ENCODE measurements around the gene SEMA5B. TPM values are rescaled to one million over a fixed set of nuclear protein-coding genes. Genes with fewer than 3 reads are reported as not detected.

The SEMA5B gene
- total RNA-seq, 1 donor from 2014 or later: 1.0 TPM

DNA sequence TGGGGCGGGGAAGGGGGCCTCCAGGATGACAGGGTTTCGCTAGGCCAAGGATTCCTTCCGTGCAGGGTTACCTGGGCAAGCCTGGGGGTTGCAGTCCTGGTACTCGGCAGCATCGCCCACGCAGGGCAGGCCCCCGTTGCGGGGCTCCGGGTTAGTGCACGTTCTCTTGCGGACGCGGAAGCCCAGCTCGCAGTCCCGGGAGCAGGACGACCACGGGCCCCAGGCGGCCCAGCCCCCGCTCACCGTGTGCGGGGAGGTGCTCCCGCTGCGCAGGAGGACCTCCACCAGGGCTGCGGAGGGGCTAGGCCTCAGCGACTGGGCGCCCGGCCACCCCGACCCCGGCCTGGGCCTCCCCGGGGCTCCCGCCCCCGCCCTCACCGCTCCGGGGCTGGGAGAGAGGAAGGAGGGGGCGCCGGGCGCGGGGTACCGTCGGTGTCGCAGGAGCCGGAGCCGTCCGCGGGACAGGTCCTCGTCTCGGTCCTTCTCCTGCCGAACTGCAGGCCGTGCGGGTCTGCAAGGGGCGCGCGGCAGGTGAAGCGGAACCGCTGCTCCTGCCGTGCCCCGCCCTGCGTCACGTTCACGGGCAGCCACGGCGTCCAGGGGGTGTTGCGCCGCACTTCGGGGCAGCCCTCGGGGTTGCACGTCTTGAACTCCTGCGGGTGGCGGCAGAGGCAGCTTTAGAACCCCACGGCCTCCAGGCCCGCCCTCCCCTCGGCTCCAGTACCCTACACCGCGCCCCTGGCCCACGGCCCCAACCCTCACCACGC is 114.6 kb downstream of the SEMA5B start:
- H3K4me3 ChIP-seq (ENCODE audit: insufficient read depth, low read depth, low read length): no peak overlapping the region
- Mint-ChIP-seq H3K4me1 (ENCODE audit: low read depth, unreplicated experiment) (no peaks in the 10 kb centered on the region), H3K36me3 (ENCODE audit: low read depth, unreplicated experiment) (peaks cover 2% of the 10 kb centered on the region), H3K9me3 (ENCODE audit: unreplicated experiment) (no peaks in the 10 kb centered on the region), H3K4me3 (ENCODE audit: unreplicated experiment) (no peak overlapping the region), H3K27me3 (ENCODE audit: low read depth, unreplicated experiment) (peaks cover 28% of the 10 kb centered on the region), H3K27ac (ENCODE audit: unreplicated experiment) (no peak overlapping the region)
- H2AFZ ChIP-seq (ENCODE audit: low read depth, low read length): no peak overlapping the region
- no peak overlapping the region for H3K4me2 ChIP-seq (ENCODE audit: low read length)
- H3K79me2 ChIP-seq (ENCODE audit: insufficient read depth, low read length): no peaks in the 10 kb centered on the region
- no peak overlapping the region for H3K27ac ChIP-seq (ENCODE audit: low read depth, low read length)
- FAIRE-seq (no peak), DNase-seq (ENCODE audit: low read depth) (no peak)
- peaks cover 5% of the 10 kb centered on the region for H3K27me3 ChIP-seq (ENCODE audit: insufficient read depth, low read length)
- peak; percentile 34 for TF ChIP-seq EZH2 (IDR thresholded peaks at IDR 0.05; ENCODE audit: insufficient read depth, low read length)
- TF ChIP-seq, protein P1, sequence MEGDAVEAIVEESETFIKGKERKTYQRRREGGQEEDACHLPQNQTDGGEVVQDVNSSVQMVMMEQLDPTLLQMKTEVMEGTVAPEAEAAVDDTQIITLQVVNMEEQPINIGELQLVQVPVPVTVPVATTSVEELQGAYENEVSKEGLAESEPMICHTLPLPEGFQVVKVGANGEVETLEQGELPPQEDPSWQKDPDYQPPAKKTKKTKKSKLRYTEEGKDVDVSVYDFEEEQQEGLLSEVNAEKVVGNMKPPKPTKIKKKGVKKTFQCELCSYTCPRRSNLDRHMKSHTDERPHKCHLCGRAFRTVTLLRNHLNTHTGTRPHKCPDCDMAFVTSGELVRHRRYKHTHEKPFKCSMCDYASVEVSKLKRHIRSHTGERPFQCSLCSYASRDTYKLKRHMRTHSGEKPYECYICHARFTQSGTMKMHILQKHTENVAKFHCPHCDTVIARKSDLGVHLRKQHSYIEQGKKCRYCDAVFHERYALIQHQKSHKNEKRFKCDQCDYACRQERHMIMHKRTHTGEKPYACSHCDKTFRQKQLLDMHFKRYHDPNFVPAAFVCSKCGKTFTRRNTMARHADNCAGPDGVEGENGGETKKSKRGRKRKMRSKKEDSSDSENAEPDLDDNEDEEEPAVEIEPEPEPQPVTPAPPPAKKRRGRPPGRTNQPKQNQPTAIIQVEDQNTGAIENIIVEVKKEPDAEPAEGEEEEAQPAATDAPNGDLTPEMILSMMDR (IDR thresholded peaks at IDR 0.05; ENCODE audit: insufficient read depth, low read depth, low read length): no peak
- no peaks in the 10 kb centered on the region for H3K9me3 ChIP-seq (ENCODE audit: insufficient read depth, low read depth, low read length)
- H4K20me1 ChIP-seq (ENCODE audit: insufficient read depth, low read length): no peaks in the 10 kb centered on the region
- H3K36me3 ChIP-seq (ENCODE audit: insufficient read depth, low read length): no peaks in the 10 kb centered on the region
- no peak overlapping the region for H3K9ac ChIP-seq (ENCODE audit: low read length)
- no peaks in the 10 kb centered on the region for H3K4me1 ChIP-seq (ENCODE audit: insufficient read depth, low read length)

DNA sequence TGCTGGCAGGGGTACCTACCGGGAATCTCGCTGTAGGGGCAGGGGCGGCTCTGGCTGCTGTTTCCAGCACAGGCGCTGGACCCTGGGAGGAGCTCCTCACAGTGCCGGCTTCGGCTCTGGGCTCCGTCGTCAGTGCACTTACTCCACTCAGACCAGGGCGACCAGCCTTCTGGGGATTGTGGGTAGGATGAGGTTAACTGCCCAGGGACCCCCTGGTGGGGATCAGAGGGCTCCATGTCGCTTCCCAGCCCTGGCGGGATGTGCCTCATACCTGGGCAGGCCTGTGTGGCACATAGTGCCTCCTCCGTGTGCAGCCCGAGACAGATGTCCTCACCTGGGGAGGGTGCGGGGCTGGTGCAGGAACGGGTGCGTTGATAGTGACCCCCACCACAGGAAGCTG is 115.7 kb downstream of the SEMA5B start:
- no peak for TF ChIP-seq EZH2 (IDR thresholded peaks at IDR 0.05; ENCODE audit: insufficient read depth, low read length)
- TF ChIP-seq, protein P1 (IDR thresholded peaks at IDR 0.05; ENCODE audit: insufficient read depth, low read depth, low read length): no peak
- no peak overlapping the region for H3K4me3 Mint-ChIP-seq (ENCODE audit: unreplicated experiment)
- no peaks in the 10 kb centered on the region for H4K20me1 ChIP-seq (ENCODE audit: insufficient read depth, low read length)
- H3K27me3 Mint-ChIP-seq (ENCODE audit: low read depth, unreplicated experiment): peaks cover 25% of the 10 kb centered on the region
- no peak overlapping the region for H2AFZ ChIP-seq (ENCODE audit: low read depth, low read length)
- DNase-seq (ENCODE audit: low read depth) (no peak), FAIRE-seq (no peak)
- no peaks in the 10 kb centered on the region for H3K9me3 Mint-ChIP-seq (ENCODE audit: unreplicated experiment)
- no peaks in the 10 kb centered on the region for H3K4me1 Mint-ChIP-seq (ENCODE audit: low read depth, unreplicated experiment)
- H3K9me3 ChIP-seq (ENCODE audit: insufficient read depth, low read depth, low read length): no peaks in the 10 kb centered on the region
- H3K79me2 ChIP-seq (ENCODE audit: insufficient read depth, low read length): no peaks in the 10 kb centered on the region
- no peak overlapping the region for H3K4me2 ChIP-seq (ENCODE audit: low read length)
- H3K27ac Mint-ChIP-seq (ENCODE audit: unreplicated experiment): no peak overlapping the region
- H3K4me3 ChIP-seq (ENCODE audit: insufficient read depth, low read depth, low read length): no peak overlapping the region
- H3K27me3 ChIP-seq (ENCODE audit: insufficient read depth, low read length): peaks cover under 1% of the 10 kb centered on the region
- H3K9ac ChIP-seq (ENCODE audit: low read length): no peak overlapping the region
- no peaks in the 10 kb centered on the region for H3K36me3 ChIP-seq (ENCODE audit: insufficient read depth, low read length)
- peaks cover 2% of the 10 kb centered on the region for H3K36me3 Mint-ChIP-seq (ENCODE audit: low read depth, unreplicated experiment)
- no peaks in the 10 kb centered on the region for H3K4me1 ChIP-seq (ENCODE audit: insufficient read depth, low read length)
- H3K27ac ChIP-seq (ENCODE audit: low read depth, low read length): no peak overlapping the region

DNA sequence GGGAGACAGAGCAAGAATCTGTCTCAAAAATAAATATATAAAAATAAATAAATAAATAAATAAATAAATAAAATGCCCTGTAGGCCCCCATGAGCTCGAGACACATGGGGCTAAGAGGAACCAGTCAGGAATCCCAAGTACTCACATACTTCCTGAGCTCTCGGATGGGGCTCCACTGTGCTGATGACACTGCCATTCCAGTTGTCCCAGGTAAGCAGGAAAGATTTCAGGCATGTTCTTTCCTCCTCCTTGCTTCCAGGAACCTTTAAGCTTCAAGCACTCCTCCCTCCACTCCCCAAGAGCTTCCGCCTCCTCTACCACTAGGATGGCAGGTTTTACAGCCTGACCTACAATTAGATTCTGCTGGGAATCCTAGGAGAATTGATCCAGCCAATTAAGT is 119.3 kb downstream of the SEMA5B start:
- H3K36me3 ChIP-seq (ENCODE audit: insufficient read depth, low read length): no peaks in the 10 kb centered on the region
- Mint-ChIP-seq H3K4me3 (ENCODE audit: unreplicated experiment) (no peak overlapping the region), H3K9me3 (ENCODE audit: unreplicated experiment) (no peaks in the 10 kb centered on the region), H3K27ac (ENCODE audit: unreplicated experiment) (no peak overlapping the region), H3K36me3 (ENCODE audit: low read depth, unreplicated experiment) (no peaks in the 10 kb centered on the region), H3K4me1 (ENCODE audit: low read depth, unreplicated experiment) (no peaks in the 10 kb centered on the region), H3K27me3 (ENCODE audit: low read depth, unreplicated experiment) (peaks cover 7% of the 10 kb centered on the region)
- H3K27me3 ChIP-seq (ENCODE audit: insufficient read depth, low read length): peaks cover 2% of the 10 kb centered on the region
- TF ChIP-seq, protein P1 (IDR thresholded peaks at IDR 0.05; ENCODE audit: insufficient read depth, low read depth, low read length): no peak
- no peak for TF ChIP-seq EZH2 (IDR thresholded peaks at IDR 0.05; ENCODE audit: insufficient read depth, low read length)
- no peaks in the 10 kb centered on the region for H3K79me2 ChIP-seq (ENCODE audit: insufficient read depth, low read length)
- no peak overlapping the region for H3K27ac ChIP-seq (ENCODE audit: low read depth, low read length)
- DNase-seq (ENCODE audit: low read depth) (no peak), FAIRE-seq (no peak)
- H3K9ac ChIP-seq (ENCODE audit: low read length): no peak overlapping the region
- H3K4me3 ChIP-seq (ENCODE audit: insufficient read depth, low read depth, low read length): no peak overlapping the region
- no peaks in the 10 kb centered on the region for H3K4me1 ChIP-seq (ENCODE audit: insufficient read depth, low read length)
- peaks cover 2% of the 10 kb centered on the region for H3K9me3 ChIP-seq (ENCODE audit: insufficient read depth, low read depth, low read length)
- H3K4me2 ChIP-seq (ENCODE audit: low read length): no peak overlapping the region
- H2AFZ ChIP-seq (ENCODE audit: low read depth, low read length): no peak overlapping the region
- H4K20me1 ChIP-seq (ENCODE audit: insufficient read depth, low read length): no peaks in the 10 kb centered on the region
